Inferior parietal cortex (tissue), 1 donor: ENCODE data around the gene FGF4.
A peak's percentile ranks its signal among the peaks of the same experiment; 100 is the strongest.

Experiments
- DNase-seq: peaks from one replicate; pipeline ENCODE4 v3.0.0-alpha.2; 2016; ENCODE audit errors: extremely low spot score

Gene FGF4

GRCh38 chr11:69807106-69807815 is 32.1 kb upstream of the FGF4 start:
- no peak for DNase-seq

GRCh38 chr11:69804769-69805508 is 29.8 kb upstream of the FGF4 start:
- DNase-seq, result no peak

- no peak for DNase-seq
Measured at GRCh38 chr11:69803604-69804218, 28.6 kb upstream of the FGF4 start.

GRCh38 chr11:69803022-69803421 is 27.9 kb upstream of the FGF4 start:
- no peak for DNase-seq

GRCh38 chr11:69802590-69802989 is 27.4 kb upstream of the FGF4 start:
- DNase-seq, result no peak

- no peak for DNase-seq
Measured at GRCh38 chr11:69801513-69802335, 26.6 kb upstream of the FGF4 start.

GRCh38 chr11:69800278-69800677 is 25.1 kb upstream of the FGF4 start:
- no peak for DNase-seq

- DNase-seq, result no peak
Measured at GRCh38 chr11:69799582-69799981, 24.4 kb upstream of the FGF4 start.

GRCh38 chr11:69799097-69799496 is 24.0 kb upstream of the FGF4 start:
- no peak for DNase-seq

- DNase-seq, result no peak
Measured at GRCh38 chr11:69797737-69798528, 22.8 kb upstream of the FGF4 start.

- DNase-seq, result no peak
Measured at GRCh38 chr11:69797156-69797555, 22.0 kb upstream of the FGF4 start.

GRCh38 chr11:69796063-69796462 is 20.9 kb upstream of the FGF4 start:
- DNase-seq, result no peak

GRCh38 chr11:69791276-69792180 is 16.4 kb upstream of the FGF4 start:
- peak; percentile 2 for DNase-seq

- no peak for DNase-seq
Measured at GRCh38 chr11:69788956-69789355, 13.8 kb upstream of the FGF4 start.

GRCh38 chr11:69787906-69788305 is 12.8 kb upstream of the FGF4 start:
- DNase-seq, result no peak

- DNase-seq, result no peak
Measured at GRCh38 chr11:69787457-69787856, 12.3 kb upstream of the FGF4 start.

- DNase-seq, result no peak
Measured at GRCh38 chr11:69781241-69781640, 6.1 kb upstream of the FGF4 start.

- no peak for DNase-seq
Measured at GRCh38 chr11:69778373-69778772, 3.2 kb upstream of the FGF4 start.

- DNase-seq, result no peak
Measured at GRCh38 chr11:69774354-69775162, 583 bp downstream of the FGF4 start.
